Measurements from ENCODE around the gene PPARGC1A. TPM values are rescaled to one million over a fixed set of nuclear protein-coding genes. Genes with fewer than 3 reads are reported as not detected.
A peak's percentile ranks its signal among the peaks of the same experiment; 100 is the strongest.

The PPARGC1A gene
- total RNA-seq, 1 experiment from 2014 or later, result 1.9 TPM

DNA sequence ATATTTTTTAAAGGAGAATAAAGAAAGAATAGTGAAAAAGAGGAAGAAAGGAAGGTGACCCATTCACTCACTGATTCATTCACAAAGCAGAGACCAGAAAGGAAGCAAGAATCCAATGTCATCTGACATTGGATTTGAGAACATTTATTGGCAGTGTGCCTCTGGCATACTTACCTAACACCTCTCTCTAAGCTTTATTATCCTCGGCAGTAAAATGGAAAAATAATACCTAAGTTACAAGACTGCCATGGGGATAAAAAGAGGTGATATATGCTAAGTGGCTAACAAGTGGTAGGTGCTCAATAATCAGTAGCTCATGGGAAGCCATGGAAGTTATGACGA, 41.6 kb upstream of the PPARGC1A start:
- peaks cover 3% of the 10 kb centered on the region; the same call in 1 of the 2 replicates for H3K36me3 Mint-ChIP-seq
- no peak overlapping the region; the same call in 1 of the 2 replicates for H3K4me3 Mint-ChIP-seq
- TF ChIP-seq NFE2L1 (CRISPR knock-in tag; IDR thresholded peaks at IDR 0.05) (no peak), SP1 (CRISPR knock-in tag; conservative IDR thresholded peaks at IDR 0.05) (no peak), HMGA2 (CRISPR knock-in tag; IDR thresholded peaks at IDR 0.05) (no peak), ZNF317 (CRISPR knock-in tag; IDR thresholded peaks at IDR 0.05; ENCODE audit: borderline replicate concordance, low read depth) (no peak), TEAD4 (CRISPR knock-in tag; IDR thresholded peaks at IDR 0.05) (no peak), ZNF138 (CRISPR knock-in tag; conservative IDR thresholded peaks at IDR 0.05) (no peak), PRRX2 (CRISPR knock-in tag; IDR thresholded peaks at IDR 0.05) (no peak), MXD4 (CRISPR knock-in tag; IDR thresholded peaks at IDR 0.05; ENCODE audit: borderline replicate concordance) (no peak), ATF1 (CRISPR knock-in tag; IDR thresholded peaks at IDR 0.05) (no peak), EMX1 (CRISPR knock-in tag; IDR thresholded peaks at IDR 0.05) (no peak), RORB (CRISPR knock-in tag; IDR thresholded peaks at IDR 0.05) (no peak), RELA (CRISPR knock-in tag; IDR thresholded peaks at IDR 0.05; ENCODE audit: borderline replicate concordance) (no peak), SOX15 (CRISPR knock-in tag; IDR thresholded peaks at IDR 0.05) (no peak)
- TF ChIP-seq, protein P1, sequence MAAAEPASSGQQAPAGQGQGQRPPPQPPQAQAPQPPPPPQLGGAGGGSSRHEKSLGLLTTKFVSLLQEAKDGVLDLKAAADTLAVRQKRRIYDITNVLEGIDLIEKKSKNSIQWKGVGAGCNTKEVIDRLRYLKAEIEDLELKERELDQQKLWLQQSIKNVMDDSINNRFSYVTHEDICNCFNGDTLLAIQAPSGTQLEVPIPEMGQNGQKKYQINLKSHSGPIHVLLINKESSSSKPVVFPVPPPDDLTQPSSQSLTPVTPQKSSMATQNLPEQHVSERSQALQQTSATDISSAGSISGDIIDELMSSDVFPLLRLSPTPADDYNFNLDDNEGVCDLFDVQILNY (CRISPR knock-in tag; IDR thresholded peaks at IDR 0.05), result no peak
- TF ChIP-seq, protein P2, sequence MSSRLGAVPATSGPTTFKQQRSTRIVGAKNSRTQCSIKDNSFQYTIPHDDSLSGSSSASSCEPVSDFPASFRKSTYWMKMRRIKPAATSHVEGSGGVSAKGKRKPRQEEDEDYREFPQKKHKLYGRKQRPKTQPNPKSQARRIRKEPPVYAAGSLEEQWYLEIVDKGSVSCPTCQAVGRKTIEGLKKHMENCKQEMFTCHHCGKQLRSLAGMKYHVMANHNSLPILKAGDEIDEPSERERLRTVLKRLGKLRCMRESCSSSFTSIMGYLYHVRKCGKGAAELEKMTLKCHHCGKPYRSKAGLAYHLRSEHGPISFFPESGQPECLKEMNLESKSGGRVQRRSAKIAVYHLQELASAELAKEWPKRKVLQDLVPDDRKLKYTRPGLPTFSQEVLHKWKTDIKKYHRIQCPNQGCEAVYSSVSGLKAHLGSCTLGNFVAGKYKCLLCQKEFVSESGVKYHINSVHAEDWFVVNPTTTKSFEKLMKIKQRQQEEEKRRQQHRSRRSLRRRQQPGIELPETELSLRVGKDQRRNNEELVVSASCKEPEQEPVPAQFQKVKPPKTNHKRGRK (CRISPR knock-in tag; IDR thresholded peaks at IDR 0.05; ENCODE audit: borderline replicate concordance), result no peak
- TF ChIP-seq, protein P3, sequence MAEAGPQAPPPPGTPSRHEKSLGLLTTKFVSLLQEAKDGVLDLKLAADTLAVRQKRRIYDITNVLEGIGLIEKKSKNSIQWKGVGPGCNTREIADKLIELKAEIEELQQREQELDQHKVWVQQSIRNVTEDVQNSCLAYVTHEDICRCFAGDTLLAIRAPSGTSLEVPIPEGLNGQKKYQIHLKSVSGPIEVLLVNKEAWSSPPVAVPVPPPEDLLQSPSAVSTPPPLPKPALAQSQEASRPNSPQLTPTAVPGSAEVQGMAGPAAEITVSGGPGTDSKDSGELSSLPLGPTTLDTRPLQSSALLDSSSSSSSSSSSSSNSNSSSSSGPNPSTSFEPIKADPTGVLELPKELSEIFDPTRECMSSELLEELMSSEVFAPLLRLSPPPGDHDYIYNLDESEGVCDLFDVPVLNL (CRISPR knock-in tag; IDR thresholded peaks at IDR 0.05; ENCODE audit: borderline replicate concordance, low read depth), result no peak
- H3K27me3 Mint-ChIP-seq (ENCODE audit: low read depth), result peaks cover 3% of the 10 kb centered on the region; the same call in 1 of the 2 replicates
- no peak overlapping the region for H3K27ac Mint-ChIP-seq
- CTCF ChIA-PET, result interaction anchor here (0.7 to 4.3 kb wide), 8 partner anchors 14 to 778 kb away, joined by 3 to 37 read pairs (median 3); partner anchors contain the start of gene PPARGC1A
- peaks cover 69% of the 10 kb centered on the region for H3K4me1 Mint-ChIP-seq
- ATAC-seq (no peak), DNase-seq (ENCODE audit: low spot score) (no peak)
- POLR2A ChIA-PET, result no interaction called here
- peaks cover 5% of the 10 kb centered on the region for H3K9me3 Mint-ChIP-seq

DNA sequence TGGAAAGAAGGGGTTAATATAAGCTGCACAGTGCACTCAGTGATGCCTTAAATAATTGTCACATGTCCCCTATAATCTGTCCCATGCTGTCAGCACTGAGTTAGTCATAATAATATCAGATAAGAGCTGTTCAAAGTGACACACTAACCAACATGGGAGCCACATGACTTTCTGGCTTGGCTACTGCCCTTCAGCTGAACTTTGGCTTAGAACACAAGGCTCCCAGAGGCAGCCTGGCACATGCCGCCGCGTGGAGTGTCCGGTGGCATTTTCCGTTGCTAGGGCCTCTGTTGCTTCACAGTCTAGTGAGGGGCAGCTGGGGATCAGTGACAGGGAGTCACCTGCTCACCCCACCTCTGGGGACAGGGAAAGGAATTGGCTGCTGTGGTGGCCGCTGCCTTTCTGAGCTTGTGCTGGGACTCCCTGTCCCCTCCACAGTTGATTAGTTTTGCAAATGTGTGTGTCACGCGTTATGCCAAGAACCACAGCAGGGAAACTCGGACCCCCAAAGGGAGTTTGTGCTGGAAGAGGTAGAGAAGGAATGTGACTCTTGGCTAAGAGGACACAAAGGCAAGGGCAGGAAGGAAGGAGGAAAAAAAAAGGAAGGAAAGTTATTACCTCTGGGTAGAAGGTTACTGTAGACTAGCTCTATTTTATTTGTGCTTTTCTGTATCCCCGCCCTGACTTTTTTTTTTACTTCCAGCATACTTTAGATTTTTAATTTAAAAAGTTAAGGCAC, 41.1 kb upstream of the PPARGC1A start:
- Mint-ChIP-seq H3K36me3 (peaks cover 3% of the 10 kb centered on the region; the same call in 1 of the 2 replicates), H3K27me3 (ENCODE audit: low read depth) (peaks cover 3% of the 10 kb centered on the region; the same call in 1 of the 2 replicates), H3K4me1 (peaks cover 69% of the 10 kb centered on the region), H3K27ac (peak overlapping the region; percentile 52), H3K4me3 (0 out of 2 replicates have a peak overlapping the region, but pooled peaks have one; percentile 9), H3K9me3 (peaks cover 5% of the 10 kb centered on the region)
- POLR2A ChIA-PET, result no interaction called here
- TF ChIP-seq, protein P4, sequence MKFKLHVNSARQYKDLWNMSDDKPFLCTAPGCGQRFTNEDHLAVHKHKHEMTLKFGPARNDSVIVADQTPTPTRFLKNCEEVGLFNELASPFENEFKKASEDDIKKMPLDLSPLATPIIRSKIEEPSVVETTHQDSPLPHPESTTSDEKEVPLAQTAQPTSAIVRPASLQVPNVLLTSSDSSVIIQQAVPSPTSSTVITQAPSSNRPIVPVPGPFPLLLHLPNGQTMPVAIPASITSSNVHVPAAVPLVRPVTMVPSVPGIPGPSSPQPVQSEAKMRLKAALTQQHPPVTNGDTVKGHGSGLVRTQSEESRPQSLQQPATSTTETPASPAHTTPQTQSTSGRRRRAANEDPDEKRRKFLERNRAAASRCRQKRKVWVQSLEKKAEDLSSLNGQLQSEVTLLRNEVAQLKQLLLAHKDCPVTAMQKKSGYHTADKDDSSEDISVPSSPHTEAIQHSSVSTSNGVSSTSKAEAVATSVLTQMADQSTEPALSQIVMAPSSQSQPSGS (CRISPR knock-in tag; IDR thresholded peaks at IDR 0.05; ENCODE audit: borderline replicate concordance, low read depth), result no peak
- no peak for TF ChIP-seq ZBTB21 (CRISPR knock-in tag; IDR thresholded peaks at IDR 0.05; ENCODE audit: borderline replicate concordance)
- TF ChIP-seq CREB1 (CRISPR knock-in tag; IDR thresholded peaks at IDR 0.05), result no peak
- TF ChIP-seq FOXK1 (CRISPR knock-in tag; IDR thresholded peaks at IDR 0.05), result no peak
- TF ChIP-seq ATF1 (CRISPR knock-in tag; IDR thresholded peaks at IDR 0.05), result no peak
- no peak for TF ChIP-seq ZNF232 (CRISPR knock-in tag; IDR thresholded peaks at IDR 0.05)
- TF ChIP-seq, protein P2 (CRISPR knock-in tag; IDR thresholded peaks at IDR 0.05; ENCODE audit: borderline replicate concordance), result no peak
- TF ChIP-seq ETV6 (CRISPR knock-in tag; IDR thresholded peaks at IDR 0.05), result 0 out of 2 replicates have a peak, but pooled peaks have one; percentile 33
- CTCF ChIA-PET, result interaction anchor here (0.8 to 4.3 kb wide), 6 partner anchors 14 to 563 kb away, joined by 3 to 37 read pairs (median 3); partner anchors contain the start of gene PPARGC1A
- no peak; the same call in 1 of the 2 replicates for ATAC-seq
- DNase-seq (ENCODE audit: low spot score), result no peak
